ENCODE measurements around the gene SCNN1A. TPM values are rescaled to one million over a fixed set of nuclear protein-coding genes. Genes with fewer than 3 reads are reported as not detected.

SCNN1A gene
- total and polyA plus RNA-seq, 4 donors, result 0.61 to 2.4 (median 1.5) TPM

GRCh38 chr12:6380141-6381121 is 5.1 kb upstream of the SCNN1A start:
- no peaks in the 10 kb centered on the region for H3K9me3 ChIP-seq (ENCODE audit: control insufficient read depth, low read length)
- intact Hi-C loops (cut with DNase I), result loop anchor here in 1 of 2 donors (5.0 kb wide), 1 partner anchor 38 kb away; the partner anchor contains the start of gene TNFRSF1A
- H3K4me1 ChIP-seq (ENCODE audit: control insufficient read depth in 1 of 2, insufficient read depth in 2 of 2, low read length in 2 of 2), result no peaks in the 10 kb centered on the region
- WGBS, 2 donors, result 70 to 78% methylated on average over 14 of the region's 14 CpGs
- no peaks in the 10 kb centered on the region for H3K36me3 ChIP-seq (ENCODE audit: control insufficient read depth in 1 of 2, insufficient read depth in 2 of 2, low read length in 1 of 2)
- H3K27ac ChIP-seq (ENCODE audit: low read depth in 1 of 2, low read length in 2 of 2), result no peak overlapping the region
- no peaks in the 10 kb centered on the region for H3K27me3 ChIP-seq (ENCODE audit: control insufficient read depth in 1 of 2, insufficient read depth in 2 of 2, low read length in 1 of 2)
- no peak overlapping the region for H3K4me3 ChIP-seq (ENCODE audit: low read length in 2 of 2)
- peak in 1 of 2 donors; percentile 33 for DNase-seq
- ATAC-seq (ENCODE audit: low FRiP score), result no peak

GRCh38 chr12:6378709-6379472 is 3.5 kb upstream of the SCNN1A start:
- Histone ChIP-seq H3K27ac (ENCODE audit: low read depth in 1 of 2, low read length in 2 of 2) (no peak overlapping the region), H3K9me3 (ENCODE audit: control insufficient read depth, low read length) (no peaks in the 10 kb centered on the region), H3K4me3 (ENCODE audit: low read length in 2 of 2) (no peak overlapping the region), H3K4me1 (ENCODE audit: control insufficient read depth in 1 of 2, insufficient read depth in 2 of 2, low read length in 2 of 2) (no peaks in the 10 kb centered on the region), H3K36me3 (ENCODE audit: control insufficient read depth in 1 of 2, insufficient read depth in 2 of 2, low read length in 1 of 2) (no peaks in the 10 kb centered on the region), H3K27me3 (ENCODE audit: control insufficient read depth in 1 of 2, insufficient read depth in 2 of 2, low read length in 1 of 2) (no peaks in the 10 kb centered on the region)
- 91 to 92% methylated on average over 13 of the region's 13 CpGs for WGBS, 2 donors
- DNase-seq, result peak in 1 of 2 donors; percentile 46
- intact Hi-C loops (cut with DNase I), result no loop called here
- no peak for ATAC-seq (ENCODE audit: low FRiP score)

GRCh38 chr12:6377667-6377994 is 2.3 kb upstream of the SCNN1A start:
- Histone ChIP-seq H3K9me3 (ENCODE audit: control insufficient read depth, low read length) (no peaks in the 10 kb centered on the region), H3K27ac (ENCODE audit: low read depth in 1 of 2, low read length in 2 of 2) (no peak overlapping the region), H3K27me3 (ENCODE audit: control insufficient read depth in 1 of 2, insufficient read depth in 2 of 2, low read length in 1 of 2) (no peaks in the 10 kb centered on the region), H3K36me3 (ENCODE audit: control insufficient read depth in 1 of 2, insufficient read depth in 2 of 2, low read length in 1 of 2) (no peaks in the 10 kb centered on the region), H3K4me1 (ENCODE audit: control insufficient read depth in 1 of 2, insufficient read depth in 2 of 2, low read length in 2 of 2) (no peaks in the 10 kb centered on the region), H3K4me3 (ENCODE audit: low read length in 2 of 2) (no peak overlapping the region)
- ATAC-seq (ENCODE audit: low FRiP score) (no peak), DNase-seq (peak in 1 of 2 donors; percentile 65)
- intact Hi-C loops (cut with DNase I), result no loop called here
- WGBS, 2 donors, result 71 to 83% methylated on average over 4 of the region's 4 CpGs

GRCh38 chr12:6376870-6377666 is 1.7 kb upstream of the SCNN1A start:
- Histone ChIP-seq H3K4me1 (ENCODE audit: control insufficient read depth in 1 of 2, insufficient read depth in 2 of 2, low read length in 2 of 2) (no peaks in the 10 kb centered on the region), H3K4me3 (ENCODE audit: low read length in 2 of 2) (no peak overlapping the region), H3K36me3 (ENCODE audit: control insufficient read depth in 1 of 2, insufficient read depth in 2 of 2, low read length in 1 of 2) (no peaks in the 10 kb centered on the region), H3K9me3 (ENCODE audit: control insufficient read depth, low read length) (no peaks in the 10 kb centered on the region), H3K27me3 (ENCODE audit: control insufficient read depth in 1 of 2, insufficient read depth in 2 of 2, low read length in 1 of 2) (no peaks in the 10 kb centered on the region), H3K27ac (ENCODE audit: low read depth in 1 of 2, low read length in 2 of 2) (peak overlapping the region in 1 of 2 donors; percentile 35)
- DNase-seq, result peak in 1 of 2 donors; percentile 30
- WGBS, 2 donors, result 88 to 89% methylated on average over 10 of the region's 10 CpGs
- intact Hi-C loops (cut with DNase I), result no loop called here
- ATAC-seq (ENCODE audit: low FRiP score), result no peak

- intact Hi-C loops (cut with DNase I), result no loop called here
- Histone ChIP-seq H3K27me3 (ENCODE audit: control insufficient read depth in 1 of 2, insufficient read depth in 2 of 2, low read length in 1 of 2) (no peaks in the 10 kb centered on the region), H3K4me1 (ENCODE audit: control insufficient read depth in 1 of 2, insufficient read depth in 2 of 2, low read length in 2 of 2) (no peaks in the 10 kb centered on the region), H3K36me3 (ENCODE audit: control insufficient read depth in 1 of 2, insufficient read depth in 2 of 2, low read length in 1 of 2) (no peaks in the 10 kb centered on the region), H3K4me3 (ENCODE audit: low read length in 2 of 2) (no peak overlapping the region), H3K27ac (ENCODE audit: low read depth in 1 of 2, low read length in 2 of 2) (peak overlapping the region in 1 of 2 donors; percentile 35), H3K9me3 (ENCODE audit: control insufficient read depth, low read length) (no peaks in the 10 kb centered on the region)
- ATAC-seq (ENCODE audit: low FRiP score) (peak; percentile 80), DNase-seq (peak; percentile 73 to 83)
- 61 to 63% methylated on average over 18 to 19 of the region's 19 CpGs for WGBS, 2 donors
These were observed 911 bp upstream of the SCNN1A start for GRCh38 chr12:6376079-6376869.

GRCh38 chr12:6374786-6375160 is 590 bp downstream of the SCNN1A start:
- peak in 1 of 2 donors; percentile 41 for DNase-seq

GRCh38 chr12:6374028-6374785 is 1.2 kb downstream of the SCNN1A start:
- Histone ChIP-seq H3K36me3 (ENCODE audit: control insufficient read depth in 1 of 2, insufficient read depth in 2 of 2, low read length in 1 of 2) (no peaks in the 10 kb centered on the region), H3K27ac (ENCODE audit: low read depth in 1 of 2, low read length in 2 of 2) (no peak overlapping the region), H3K4me1 (ENCODE audit: control insufficient read depth in 1 of 2, insufficient read depth in 2 of 2, low read length in 2 of 2) (no peaks in the 10 kb centered on the region), H3K4me3 (ENCODE audit: low read length in 2 of 2) (no peak overlapping the region), H3K27me3 (ENCODE audit: control insufficient read depth in 1 of 2, insufficient read depth in 2 of 2, low read length in 1 of 2) (no peaks in the 10 kb centered on the region), H3K9me3 (ENCODE audit: control insufficient read depth, low read length) (no peaks in the 10 kb centered on the region)
- DNase-seq (peak in 1 of 2 donors; percentile 44), ATAC-seq (ENCODE audit: low FRiP score) (no peak)
- 90 to 92% methylated on average over 24 of the region's 24 CpGs for WGBS, 2 donors
- intact Hi-C loops (cut with DNase I), result no loop called here

More at GRCh38 chr12:6374786-6375160, 590 bp downstream of the SCNN1A start:
- H3K9me3 ChIP-seq (ENCODE audit: control insufficient read depth, low read length), result no peaks in the 10 kb centered on the region
- no peaks in the 10 kb centered on the region for H3K4me1 ChIP-seq (ENCODE audit: control insufficient read depth in 1 of 2, insufficient read depth in 2 of 2, low read length in 2 of 2)
- H3K36me3 ChIP-seq (ENCODE audit: control insufficient read depth in 1 of 2, insufficient read depth in 2 of 2, low read length in 1 of 2), result no peaks in the 10 kb centered on the region
- no peak overlapping the region for H3K4me3 ChIP-seq (ENCODE audit: low read length in 2 of 2)
- no peaks in the 10 kb centered on the region for H3K27me3 ChIP-seq (ENCODE audit: control insufficient read depth in 1 of 2, insufficient read depth in 2 of 2, low read length in 1 of 2)
- 86 to 91% methylated on average over 7 of the region's 7 CpGs for WGBS, 2 donors
- no peak overlapping the region for H3K27ac ChIP-seq (ENCODE audit: low read depth in 1 of 2, low read length in 2 of 2)
- no peak for ATAC-seq (ENCODE audit: low FRiP score)
- intact Hi-C loops (cut with DNase I), result no loop called here
